Measurements from ENCODE around the gene FAM180A.

GRCh38 chr7:135718794-135719437 is 29.7 kb downstream of the FAM180A start:
- TF ChIP-seq SP1 (CRISPR knock-in tag; conservative IDR thresholded peaks at IDR 0.05) (no peak), CTCF (IDR thresholded peaks at IDR 0.05) (no peak), USF2 (CRISPR knock-in tag; IDR thresholded peaks at IDR 0.05) (no peak), CBFB (CRISPR knock-in tag; IDR thresholded peaks at IDR 0.05; ENCODE audit: low read depth) (no peak), IRF2 (CRISPR knock-in tag; IDR thresholded peaks at IDR 0.05; ENCODE audit: borderline replicate concordance, low read depth) (no peak), KAT7 (CRISPR knock-in tag; IDR thresholded peaks at IDR 0.05; ENCODE audit: borderline replicate concordance) (no peak), SOX15 (CRISPR knock-in tag; IDR thresholded peaks at IDR 0.05) (no peak), MAX (CRISPR knock-in tag; IDR thresholded peaks at IDR 0.05) (no peak), ATF6 (CRISPR knock-in tag; IDR thresholded peaks at IDR 0.05) (no peak), IRF1 (CRISPR knock-in tag; IDR thresholded peaks at IDR 0.05) (no peak), ZNF512 (CRISPR knock-in tag; IDR thresholded peaks at IDR 0.05; ENCODE audit: borderline replicate concordance) (no peak)

Data from WTC11 (cell line).